ENCODE results near the gene NIT1.
A peak's percentile ranks its signal among the peaks of the same experiment; 100 is the strongest.
"Not testable (repeated sequence)": the region's sequence is repeated elsewhere in the genome, so short reads cannot be mapped to it uniquely, and the experiment has no call there.

Gene NIT1

GRCh38 chr1:161115132-161115711 lies 2.7 kb upstream of the NIT1 start:
- Mint-ChIP-seq H3K9me3 (no peaks in the 10 kb centered on the region), H3K4me1 (peaks cover 47% of the 10 kb centered on the region), H3K36me3 (peaks cover 7% of the 10 kb centered on the region), H3K4me3 (no peak overlapping the region), H3K27me3 (no peaks in the 10 kb centered on the region), H3K27ac (peak overlapping the region; percentile 59)
- no peak for DNase-seq (ENCODE audit: low spot score in 2 of 2)
- no peak for ATAC-seq (ENCODE audit: low read depth)

DNA sequence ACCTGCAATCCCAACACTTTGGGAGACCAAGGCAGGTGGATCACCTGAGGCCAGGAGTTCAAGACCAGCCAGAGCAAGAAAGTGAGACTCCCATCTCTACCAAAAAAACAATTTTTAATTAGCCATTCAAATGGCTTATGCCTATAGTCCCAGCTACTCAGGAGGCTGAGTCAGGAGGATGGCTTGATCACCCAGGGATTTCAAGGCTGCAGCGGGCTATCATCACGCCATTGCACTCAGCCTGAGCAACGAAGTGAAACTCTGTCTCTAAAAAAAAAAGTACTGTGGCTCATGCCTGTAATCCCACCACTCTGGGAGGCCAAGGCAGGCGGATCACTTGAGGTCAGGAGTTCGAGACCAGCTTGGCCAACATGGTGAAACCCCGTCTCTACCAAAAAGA lies 1.9 kb upstream of the NIT1 start:
- H3K27me3 Mint-ChIP-seq; ATAC-seq (ENCODE audit: low read depth); DNase-seq (ENCODE audit: low spot score in 2 of 2); H3K36me3 Mint-ChIP-seq; H3K27ac Mint-ChIP-seq; H3K9me3 Mint-ChIP-seq: not testable (repeated sequence)
- Mint-ChIP-seq H3K4me3 (peak overlapping the region; percentile 32), H3K4me1 (peaks cover 49% of the 10 kb centered on the region)

- Mint-ChIP-seq H3K27me3 (no peaks in the 10 kb centered on the region), H3K4me1 (peaks cover 37% of the 10 kb centered on the region), H3K36me3 (peaks cover 21% of the 10 kb centered on the region), H3K9me3 (no peaks in the 10 kb centered on the region), H3K4me3 (peak overlapping the region; percentile 98), H3K27ac (peak overlapping the region; percentile 87)
- DNase-seq (ENCODE audit: low spot score in 2 of 2) (no peak), ATAC-seq (ENCODE audit: low read depth) (peak; percentile 57)
Observed at GRCh38 chr1:161119092-161119903, 1.4 kb downstream of the NIT1 start.

DNA sequence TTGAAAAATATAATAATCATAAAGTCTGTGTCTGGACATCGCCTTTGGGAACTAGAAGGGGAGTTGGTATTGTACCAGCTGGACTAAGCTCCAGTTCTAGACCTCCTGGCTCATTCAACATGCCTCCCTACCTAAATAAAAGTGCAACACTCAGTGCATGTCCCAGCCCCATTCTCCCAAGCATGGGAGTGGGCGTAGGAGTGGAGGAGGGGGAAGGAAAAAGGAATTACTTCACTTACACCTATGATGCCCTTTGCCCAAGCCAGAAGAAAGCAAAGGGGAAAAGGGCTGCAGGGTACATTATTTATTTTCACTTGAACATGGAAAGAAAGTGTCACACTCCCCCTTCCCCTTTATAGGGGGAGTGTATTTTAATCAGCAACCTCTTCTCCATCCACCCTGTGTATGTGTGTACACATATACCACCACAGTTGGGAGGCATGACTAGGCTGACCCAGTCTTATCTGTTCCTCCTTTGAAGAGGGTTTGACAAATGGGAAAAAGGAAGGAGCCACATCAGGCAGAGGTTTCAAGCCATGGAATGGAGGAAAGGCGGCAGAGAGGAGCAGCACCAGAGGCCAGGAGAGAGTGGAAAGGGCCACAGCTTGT lies 3.2 kb downstream of the NIT1 start:
- no peaks in the 10 kb centered on the region for H3K9me3 Mint-ChIP-seq

DNA sequence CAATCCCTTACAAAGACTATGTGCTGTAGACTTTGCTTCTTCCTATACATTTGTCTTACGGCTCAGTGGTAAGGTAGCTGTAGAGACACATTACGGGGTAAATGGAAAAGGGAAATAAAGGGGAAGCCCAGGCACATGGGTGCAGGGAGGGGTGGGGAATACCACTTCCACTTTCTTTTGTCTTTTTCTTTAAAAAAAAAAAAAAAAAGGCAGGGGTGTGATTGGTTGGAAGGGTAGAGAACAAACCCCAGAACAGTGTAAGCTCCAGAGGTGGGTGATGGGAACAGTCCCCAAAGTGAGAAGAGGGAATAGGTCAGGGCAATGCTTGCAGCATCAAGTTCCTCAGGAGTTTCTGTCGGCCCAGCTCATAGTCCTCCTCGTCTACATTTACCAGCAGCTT lies 3.9 kb downstream of the NIT1 start:
- peaks cover 27% of the 10 kb centered on the region for H3K36me3 Mint-ChIP-seq
- peak; percentile 23 for ATAC-seq (ENCODE audit: low read depth)
- DNase-seq (ENCODE audit: low spot score in 2 of 2) = no peak
- H3K27me3 Mint-ChIP-seq = no peaks in the 10 kb centered on the region
- H3K27ac Mint-ChIP-seq = peak overlapping the region; percentile 88
- peak overlapping the region; percentile 48 for H3K4me3 Mint-ChIP-seq
- no peaks in the 10 kb centered on the region for H3K9me3 Mint-ChIP-seq
- peaks cover 35% of the 10 kb centered on the region for H3K4me1 Mint-ChIP-seq

More for the DNA sequence above, 3.2 kb downstream of the NIT1 start:
- ATAC-seq (ENCODE audit: low read depth) (no peak), DNase-seq (ENCODE audit: low spot score in 2 of 2) (no peak)
- Mint-ChIP-seq H3K4me3 (no peak overlapping the region), H3K4me1 (peaks cover 34% of the 10 kb centered on the region), H3K27ac (peak overlapping the region; percentile 88), H3K36me3 (peaks cover 22% of the 10 kb centered on the region), H3K27me3 (no peaks in the 10 kb centered on the region)

DNA sequence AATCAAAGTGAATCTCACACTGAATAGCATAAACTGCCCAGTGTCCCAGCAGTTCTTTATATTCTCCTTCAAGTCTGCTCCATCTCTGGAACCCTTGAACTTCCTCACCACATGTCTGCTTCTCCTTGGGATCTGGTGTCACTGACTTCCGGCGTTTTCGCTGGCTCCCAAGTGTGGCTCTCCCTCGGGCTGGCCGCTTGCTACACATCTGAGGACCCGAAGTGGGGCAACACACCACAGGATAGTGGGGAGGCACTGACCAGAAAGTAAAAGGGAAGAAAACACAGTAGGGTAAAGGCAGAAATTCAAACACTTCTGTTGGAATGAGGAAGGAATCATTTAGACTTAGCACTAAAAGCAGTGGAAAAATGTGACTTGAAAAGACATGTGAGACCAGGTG lies 5.1 kb downstream of the NIT1 start:
- Mint-ChIP-seq H3K27me3 (no peaks in the 10 kb centered on the region), H3K9me3 (no peaks in the 10 kb centered on the region), H3K27ac (no peak overlapping the region), H3K4me1 (peaks cover 32% of the 10 kb centered on the region), H3K4me3 (no peak overlapping the region), H3K36me3 (peaks cover 28% of the 10 kb centered on the region)
- ATAC-seq (ENCODE audit: low read depth) = no peak
- DNase-seq (ENCODE audit: low spot score in 2 of 2) = no peak

DNA sequence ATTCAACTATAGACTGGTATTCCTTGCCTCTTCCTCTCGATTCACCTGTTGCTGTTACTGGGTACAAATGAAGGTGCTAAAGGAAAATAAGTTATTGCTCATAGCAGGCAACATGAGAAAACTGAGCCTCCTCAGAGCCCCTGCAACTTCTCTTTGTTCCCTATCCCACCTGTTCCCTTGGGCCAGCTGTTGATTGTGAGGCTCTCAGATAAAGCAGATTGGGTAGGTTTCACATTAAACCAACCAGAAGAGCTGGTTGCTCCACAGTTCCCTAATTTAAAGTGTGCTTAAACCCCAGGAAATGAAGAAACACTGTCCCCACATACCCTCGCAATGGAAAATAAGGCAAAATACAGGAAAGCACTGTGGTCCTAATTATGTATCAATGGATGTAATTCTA lies 9.7 kb downstream of the NIT1 start:
- no peaks in the 10 kb centered on the region for H3K27me3 Mint-ChIP-seq
- DNase-seq (ENCODE audit: low spot score in 2 of 2) (no peak), ATAC-seq (ENCODE audit: low read depth) (no peak)
- H3K27ac Mint-ChIP-seq = no peak overlapping the region
- H3K4me1 Mint-ChIP-seq = peaks cover 21% of the 10 kb centered on the region
- no peaks in the 10 kb centered on the region for H3K9me3 Mint-ChIP-seq
- peaks cover 27% of the 10 kb centered on the region for H3K36me3 Mint-ChIP-seq
- no peak overlapping the region for H3K4me3 Mint-ChIP-seq

GRCh38 chr1:161128591-161129420 lies 10.9 kb downstream of the NIT1 start:
- no peaks in the 10 kb centered on the region for H3K9me3 Mint-ChIP-seq
- DNase-seq (ENCODE audit: low spot score in 2 of 2) (no peak), ATAC-seq (ENCODE audit: low read depth) (no peak)
- H3K4me3 Mint-ChIP-seq = no peak overlapping the region
- no peaks in the 10 kb centered on the region for H3K27me3 Mint-ChIP-seq
- no peak overlapping the region for H3K27ac Mint-ChIP-seq
- peaks cover 21% of the 10 kb centered on the region for H3K4me1 Mint-ChIP-seq
- peaks cover 19% of the 10 kb centered on the region for H3K36me3 Mint-ChIP-seq

DNA sequence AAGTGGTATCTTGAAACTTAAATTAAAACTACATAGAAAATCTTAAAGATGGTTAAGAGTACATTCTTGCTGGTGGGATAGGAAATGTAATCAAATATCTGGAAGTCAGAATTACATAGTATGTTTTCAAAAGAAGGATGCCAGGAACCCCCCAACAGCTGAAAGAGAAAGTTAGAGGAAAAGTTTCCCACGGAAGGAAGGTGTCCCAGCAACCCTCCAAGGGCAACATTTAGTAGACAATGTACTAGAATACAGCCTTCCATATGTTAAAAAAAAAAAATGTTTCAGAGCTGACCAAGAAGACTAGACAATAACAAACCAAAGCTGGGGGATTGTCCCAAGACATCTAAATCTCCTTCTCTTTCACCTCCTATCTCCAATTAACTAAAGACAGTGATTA lies 12.4 kb downstream of the NIT1 start:
- peaks cover 13% of the 10 kb centered on the region for H3K36me3 Mint-ChIP-seq
- H3K4me1 Mint-ChIP-seq = peaks cover 21% of the 10 kb centered on the region
- no peaks in the 10 kb centered on the region for H3K9me3 Mint-ChIP-seq
- H3K27me3 Mint-ChIP-seq = no peaks in the 10 kb centered on the region
- no peak overlapping the region for H3K4me3 Mint-ChIP-seq
- no peak overlapping the region for H3K27ac Mint-ChIP-seq
- ATAC-seq (ENCODE audit: low read depth) = no peak
- no peak for DNase-seq (ENCODE audit: low spot score in 2 of 2)

DNA sequence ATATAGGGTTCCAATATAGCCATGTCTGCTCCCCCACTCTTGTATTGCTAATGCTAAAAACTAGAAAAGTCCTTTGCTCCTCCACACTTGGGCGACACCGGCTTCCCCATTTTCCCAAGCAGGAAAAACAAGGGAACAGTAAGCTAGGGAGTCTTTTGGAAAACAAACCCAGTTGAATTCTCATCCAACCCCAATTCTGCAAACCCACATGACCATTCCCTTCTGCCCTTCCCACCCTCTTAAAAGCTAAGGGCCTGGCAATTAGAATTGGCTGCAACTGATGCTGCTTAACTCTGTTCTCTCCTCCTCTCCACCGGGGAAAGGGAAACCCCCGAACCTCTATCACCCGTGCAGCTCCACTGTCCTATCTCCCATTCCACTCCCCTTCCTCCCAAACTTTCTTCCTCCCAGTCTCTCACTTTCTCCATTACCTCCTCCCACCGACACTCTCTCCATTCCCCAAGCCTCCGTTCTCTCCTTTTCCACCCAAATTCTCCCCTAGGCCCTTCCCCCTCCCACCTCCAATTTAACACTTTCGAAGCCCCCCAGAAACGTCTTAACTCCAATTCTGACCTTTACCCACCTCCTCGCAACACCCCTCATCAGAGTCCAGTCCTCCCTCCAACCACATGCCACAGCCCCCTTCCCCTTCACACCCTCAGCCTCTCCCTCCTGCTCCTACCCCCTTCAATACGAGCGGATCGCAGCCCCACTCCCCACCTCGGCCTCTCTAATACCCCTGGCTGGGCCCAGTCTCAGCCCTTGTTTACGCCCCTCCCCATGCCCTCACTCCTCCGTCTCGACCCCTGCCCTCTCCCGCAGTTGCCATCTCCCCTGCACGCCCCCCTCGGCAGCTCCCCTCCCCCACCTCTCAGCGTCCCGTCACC lies 13.9 kb downstream of the NIT1 start:
- Mint-ChIP-seq H3K27ac (no peak overlapping the region), H3K4me1 (peaks cover 16% of the 10 kb centered on the region), H3K9me3 (no peaks in the 10 kb centered on the region), H3K36me3 (peaks cover 7% of the 10 kb centered on the region), H3K4me3 (no peak overlapping the region), H3K27me3 (no peaks in the 10 kb centered on the region)
- DNase-seq (ENCODE audit: low spot score in 2 of 2) (no peak), ATAC-seq (ENCODE audit: low read depth) (no peak)

- ATAC-seq (ENCODE audit: low read depth) (peak; percentile 94), DNase-seq (ENCODE audit: low spot score in 2 of 2) (peak; percentile 80 to 81)
- peaks cover 5% of the 10 kb centered on the region for H3K36me3 Mint-ChIP-seq
- no peak within 1 kb of the TSS for H3K27ac Mint-ChIP-seq
- H3K4me1 Mint-ChIP-seq = peaks cover 16% of the 10 kb centered on the region
- no peak within 1 kb of the TSS for H3K4me3 Mint-ChIP-seq
- no peaks in the 10 kb centered on the region for H3K9me3 Mint-ChIP-seq
- no peaks in the 10 kb centered on the region for H3K27me3 Mint-ChIP-seq
Observed at GRCh38 chr1:161132410-161133219, 14.7 kb downstream of the NIT1 start, which contains the start of gene DEDD. TSS of gene DEDD (minus strand) at chr1:161132667. CDS start at chr1:161124462, 8,205 bp downstream.

GRCh38 chr1:161133220-161133740 lies 15.4 kb downstream of the NIT1 start:
- Mint-ChIP-seq H3K36me3 (peaks cover 5% of the 10 kb centered on the region), H3K4me3 (no peak overlapping the region), H3K27ac (no peak overlapping the region), H3K27me3 (no peaks in the 10 kb centered on the region), H3K9me3 (no peaks in the 10 kb centered on the region), H3K4me1 (peaks cover 16% of the 10 kb centered on the region)
- ATAC-seq (ENCODE audit: low read depth) (no peak), DNase-seq (ENCODE audit: low spot score in 2 of 2) (no peak)

Data from memory B cell (primary cell).